ENCODE measurements around the gene TBC1D24. TPM values are rescaled to one million over a fixed set of nuclear protein-coding genes. Genes with fewer than 3 reads are reported as not detected.

The TBC1D24 gene
- total and polyA plus RNA-seq, 2 donors (not counting 1 experiment from before 2014, with no cell fraction given): 6.3 to 10.9 TPM

GRCh38 chr16:2484898-2485508 lies 10.1 kb downstream of the TBC1D24 start:
- peaks cover 17% of the 10 kb centered on the region for H3K4me1 ChIP-seq (ENCODE audit: control insufficient read depth, extremely low read depth, insufficient read depth, low read length)
- no peaks in the 10 kb centered on the region for H3K36me3 ChIP-seq (ENCODE audit: control insufficient read depth, insufficient read depth, low read length)
- no peak overlapping the region for H3K4me3 ChIP-seq (replicated peaks in 1 of 4; ENCODE audit: control extremely low read depth in 1 of 4, insufficient read depth in 1 of 4, low read depth in 3 of 4, low read length in 4 of 4)
- H3K4me2 ChIP-seq (ENCODE audit: extremely low read depth, insufficient read depth, low read length): no peak overlapping the region
- no peak overlapping the region for H3K9ac ChIP-seq (ENCODE audit: insufficient read depth, low read length)
- no peaks in the 10 kb centered on the region for H4K20me1 ChIP-seq (ENCODE audit: control insufficient read depth, extremely low read depth, insufficient read depth, low read length)
- no peaks in the 10 kb centered on the region for H3K27me3 ChIP-seq (ENCODE audit: control insufficient read depth, insufficient read depth, low read length)
- peaks cover 3% of the 10 kb centered on the region for H3K79me2 ChIP-seq (ENCODE audit: control insufficient read depth, insufficient read depth, low read length)
- H2AFZ ChIP-seq (ENCODE audit: low read length): no peak overlapping the region
- DNase-seq (ENCODE audit: low read depth in 2 of 2): no peak
- H3K27ac ChIP-seq (ENCODE audit: insufficient read depth, low read length): no peak overlapping the region
- TF ChIP-seq EZH2 (IDR thresholded peaks at IDR 0.05; ENCODE audit: low read length, missing control alignments) (no peak), CTCF (conservative IDR thresholded peaks at IDR 0.05 in 1 of 2, IDR thresholded peaks at IDR 0.05 in 1 of 2; ENCODE audit: low read depth in 1 of 2, low read length in 2 of 2) (no peak)
- H3K9me3 ChIP-seq (ENCODE audit: control insufficient read depth, insufficient read depth, low read depth, low read length): no peaks in the 10 kb centered on the region

GRCh38 chr16:2485811-2486507 lies 11.0 kb downstream of the TBC1D24 start:
- TF ChIP-seq EZH2 (IDR thresholded peaks at IDR 0.05; ENCODE audit: low read length, missing control alignments) (no peak), CTCF (conservative IDR thresholded peaks at IDR 0.05 in 1 of 2, IDR thresholded peaks at IDR 0.05 in 1 of 2; ENCODE audit: low read depth in 1 of 2, low read length in 2 of 2) (no peak)
- Histone ChIP-seq H3K27me3 (ENCODE audit: control insufficient read depth, insufficient read depth, low read length) (no peaks in the 10 kb centered on the region), H2AFZ (ENCODE audit: low read length) (no peak overlapping the region), H3K4me1 (ENCODE audit: control insufficient read depth, extremely low read depth, insufficient read depth, low read length) (peaks cover 17% of the 10 kb centered on the region), H3K36me3 (ENCODE audit: control insufficient read depth, insufficient read depth, low read length) (no peaks in the 10 kb centered on the region), H3K9ac (ENCODE audit: insufficient read depth, low read length) (no peak overlapping the region), H3K27ac (ENCODE audit: insufficient read depth, low read length) (no peak overlapping the region), H3K9me3 (ENCODE audit: control insufficient read depth, insufficient read depth, low read depth, low read length) (no peaks in the 10 kb centered on the region), H3K4me3 (replicated peaks in 1 of 4; ENCODE audit: control extremely low read depth in 1 of 4, insufficient read depth in 1 of 4, low read depth in 3 of 4, low read length in 4 of 4) (no peak overlapping the region), H4K20me1 (ENCODE audit: control insufficient read depth, extremely low read depth, insufficient read depth, low read length) (no peaks in the 10 kb centered on the region), H3K4me2 (ENCODE audit: extremely low read depth, insufficient read depth, low read length) (no peak overlapping the region), H3K79me2 (ENCODE audit: control insufficient read depth, insufficient read depth, low read length) (peaks cover 3% of the 10 kb centered on the region)
- DNase-seq (ENCODE audit: low read depth in 2 of 2): no peak

- H3K27me3 ChIP-seq (ENCODE audit: control insufficient read depth, insufficient read depth, low read length): no peaks in the 10 kb centered on the region
- H3K9me3 ChIP-seq (ENCODE audit: control insufficient read depth, insufficient read depth, low read depth, low read length): no peaks in the 10 kb centered on the region
- H3K27ac ChIP-seq (ENCODE audit: insufficient read depth, low read length): no peak overlapping the region
- no peaks in the 10 kb centered on the region for H3K36me3 ChIP-seq (ENCODE audit: control insufficient read depth, insufficient read depth, low read length)
- H3K79me2 ChIP-seq (ENCODE audit: control insufficient read depth, insufficient read depth, low read length): peaks cover 3% of the 10 kb centered on the region
- H3K9ac ChIP-seq (ENCODE audit: insufficient read depth, low read length): no peak overlapping the region
- H3K4me2 ChIP-seq (ENCODE audit: extremely low read depth, insufficient read depth, low read length): no peak overlapping the region
- no peak for DNase-seq (ENCODE audit: low read depth in 2 of 2)
- no peak overlapping the region for H3K4me3 ChIP-seq (replicated peaks in 1 of 4; ENCODE audit: control extremely low read depth in 1 of 4, insufficient read depth in 1 of 4, low read depth in 3 of 4, low read length in 4 of 4)
- no peaks in the 10 kb centered on the region for H4K20me1 ChIP-seq (ENCODE audit: control insufficient read depth, extremely low read depth, insufficient read depth, low read length)
- peaks cover 17% of the 10 kb centered on the region for H3K4me1 ChIP-seq (ENCODE audit: control insufficient read depth, extremely low read depth, insufficient read depth, low read length)
- no peak for TF ChIP-seq CTCF (conservative IDR thresholded peaks at IDR 0.05 in 1 of 2, IDR thresholded peaks at IDR 0.05 in 1 of 2; ENCODE audit: low read depth in 1 of 2, low read length in 2 of 2)
- no peak for TF ChIP-seq EZH2 (IDR thresholded peaks at IDR 0.05; ENCODE audit: low read length, missing control alignments)
- H2AFZ ChIP-seq (ENCODE audit: low read length): no peak overlapping the region
These were observed 12.0 kb downstream of the TBC1D24 start for GRCh38 chr16:2486645-2487516.
